Measurements from ENCODE around the gene EPHB1. TPM values are rescaled to one million over a fixed set of nuclear protein-coding genes. Genes with fewer than 3 reads are reported as not detected.

Gene EPHB1
- total RNA-seq, 4 donors from 2014 or later = 0.08 to 1.1 (median 0.72) TPM

GRCh38 chr3:134799393-134799792, 4.3 kb downstream of the EPHB1 start:
- TF ChIP-seq CTCF (IDR thresholded peaks at IDR 0.05) (no peak), POLR2A (IDR thresholded peaks at IDR 0.05) (no peak)
- Histone ChIP-seq H3K4me3 (no peak overlapping the region), H3K9me3 (no peaks in the 10 kb centered on the region), H3K27me3 (peaks cover 4 to 72% (median 12%) of the 10 kb centered on the region in 4 donors), H3K4me1 (peaks cover 16 to 32% (median 16%) of the 10 kb centered on the region in 3 donors), H3K36me3 (no peaks in the 10 kb centered on the region), H3K27ac (peak overlapping the region in 2 of 4 donors; percentile 53 to 73)
- no peak for DNase-seq
- 59 to 72% methylated on average over 6 of the region's 6 CpGs for WGBS, 2 donors
- intact Hi-C loops (cut with DNase I) = loop anchor here (10.0 kb wide), 1 partner anchor 705 kb away; no protein-coding TSS in a partner anchor

GRCh38 chr3:134801204-134801958, 6.3 kb downstream of the EPHB1 start:
- 76 to 83% methylated on average over 6 of the region's 6 CpGs for WGBS, 2 donors
- TF ChIP-seq CTCF (IDR thresholded peaks at IDR 0.05) (no peak), POLR2A (IDR thresholded peaks at IDR 0.05) (no peak)
- H3K27me3 ChIP-seq = peaks cover 0 to 54% (median 8%) of the 10 kb centered on the region in 4 donors
- no peak overlapping the region for H3K27ac ChIP-seq
- H3K4me3 ChIP-seq = no peak overlapping the region
- peaks cover 2 to 13% (median 6%) of the 10 kb centered on the region in 3 donors for H3K4me1 ChIP-seq
- H3K9me3 ChIP-seq = no peaks in the 10 kb centered on the region
- DNase-seq = no peak
- no peaks in the 10 kb centered on the region for H3K36me3 ChIP-seq
- intact Hi-C loops (cut with DNase I) = no loop called here

GRCh38 chr3:134802428-134803050, 7.5 kb downstream of the EPHB1 start:
- H3K36me3 ChIP-seq = no peaks in the 10 kb centered on the region
- TF ChIP-seq CTCF (IDR thresholded peaks at IDR 0.05) = no peak
- TF ChIP-seq POLR2A (IDR thresholded peaks at IDR 0.05) = no peak
- H3K27me3 ChIP-seq = peaks cover 0 to 46% (median 1%) of the 10 kb centered on the region in 4 donors
- H3K4me1 ChIP-seq = peaks cover 0 to 2% (median 0%) of the 10 kb centered on the region in 3 donors
- H3K4me3 ChIP-seq = no peak overlapping the region
- H3K9me3 ChIP-seq = no peaks in the 10 kb centered on the region
- intact Hi-C loops (cut with DNase I) = no loop called here
- 73 to 82% methylated on average over 2 of the region's 2 CpGs for WGBS, 2 donors
- H3K27ac ChIP-seq = no peak overlapping the region
- no peak for DNase-seq

- 33 to 47% methylated on average over 3 of the region's 3 CpGs for WGBS, 2 donors
- Histone ChIP-seq H3K4me3 (no peak overlapping the region), H3K9me3 (no peaks in the 10 kb centered on the region), H3K27ac (no peak overlapping the region), H3K4me1 (no peaks in the 10 kb centered on the region), H3K27me3 (peaks cover 0 to 41% (median 0%) of the 10 kb centered on the region in 4 donors), H3K36me3 (no peaks in the 10 kb centered on the region)
- no peak for DNase-seq
- intact Hi-C loops (cut with DNase I) = no loop called here
- TF ChIP-seq CTCF (IDR thresholded peaks at IDR 0.05) (no peak), POLR2A (IDR thresholded peaks at IDR 0.05) (no peak)
Observed at GRCh38 chr3:134803051-134803505, 8.0 kb downstream of the EPHB1 start.

GRCh38 chr3:134803652-134804051, 8.6 kb downstream of the EPHB1 start:
- DNase-seq = no peak
- Histone ChIP-seq H3K27ac (no peak overlapping the region), H3K27me3 (peaks cover 0 to 35% (median 0%) of the 10 kb centered on the region in 4 donors), H3K9me3 (no peaks in the 10 kb centered on the region), H3K4me3 (no peak overlapping the region), H3K36me3 (no peaks in the 10 kb centered on the region), H3K4me1 (no peaks in the 10 kb centered on the region)
- 76 to 81% methylated on average over 4 of the region's 4 CpGs for WGBS, 2 donors
- no peak for TF ChIP-seq POLR2A (IDR thresholded peaks at IDR 0.05)
- TF ChIP-seq CTCF (IDR thresholded peaks at IDR 0.05) = no peak
- intact Hi-C loops (cut with DNase I) = no loop called here

Data from esophagus squamous epithelium (tissue), 5 donors.